T-helper 2 cell (primary cell): Measurements from ENCODE around the gene TNFSF13.
A peak's percentile ranks its signal among the peaks of the same experiment; 100 is the strongest.

ENCODE experiments used
- DNase-seq, 5 experiments: peaks; one replicate each; pipeline versions ENCODE4 v3.0.0 to v3.0.0-alpha.2; 2012 to 2022

TNFSF13 gene

GRCh38 chr17:7552621-7553051 is 5.9 kb upstream of the TNFSF13 start:
- peak in 2 of 5 experiments; percentile 69 to 85 for DNase-seq

DNA sequence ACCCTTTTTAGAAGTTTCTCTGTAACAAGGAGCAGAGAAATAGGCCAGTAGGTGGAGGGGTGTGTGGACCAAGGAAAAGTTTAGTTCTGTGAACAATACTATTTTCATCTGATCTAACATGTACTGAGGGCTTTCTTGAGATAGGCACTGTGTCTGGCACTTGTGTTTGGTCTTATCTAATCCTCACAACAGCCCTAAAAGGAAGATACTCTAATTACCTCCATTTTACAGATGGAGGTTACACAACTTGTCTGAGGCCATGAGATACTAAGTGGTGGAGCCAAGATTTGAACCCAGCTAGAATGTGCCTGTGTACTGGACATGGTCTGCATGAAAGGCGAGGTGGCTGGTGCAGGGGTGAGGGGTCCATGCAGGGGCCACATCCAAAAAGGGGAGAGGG is 5.2 kb upstream of the TNFSF13 start:
- no peak for DNase-seq

- DNase-seq, result no peak
Measured at GRCh38 chr17:7555320-7555948, 3.1 kb upstream of the TNFSF13 start.

GRCh38 chr17:7556627-7557026 is 1.9 kb upstream of the TNFSF13 start:
- DNase-seq, result no peak

GRCh38 chr17:7557147-7557764 is 1.3 kb upstream of the TNFSF13 start:
- no peak for DNase-seq

- no peak for DNase-seq
Measured at GRCh38 chr17:7557775-7558543, 591 bp upstream of the TNFSF13 start.

- no peak for DNase-seq
Measured at GRCh38 chr17:7559320-7560171, 996 bp downstream of the TNFSF13 start.

DNA sequence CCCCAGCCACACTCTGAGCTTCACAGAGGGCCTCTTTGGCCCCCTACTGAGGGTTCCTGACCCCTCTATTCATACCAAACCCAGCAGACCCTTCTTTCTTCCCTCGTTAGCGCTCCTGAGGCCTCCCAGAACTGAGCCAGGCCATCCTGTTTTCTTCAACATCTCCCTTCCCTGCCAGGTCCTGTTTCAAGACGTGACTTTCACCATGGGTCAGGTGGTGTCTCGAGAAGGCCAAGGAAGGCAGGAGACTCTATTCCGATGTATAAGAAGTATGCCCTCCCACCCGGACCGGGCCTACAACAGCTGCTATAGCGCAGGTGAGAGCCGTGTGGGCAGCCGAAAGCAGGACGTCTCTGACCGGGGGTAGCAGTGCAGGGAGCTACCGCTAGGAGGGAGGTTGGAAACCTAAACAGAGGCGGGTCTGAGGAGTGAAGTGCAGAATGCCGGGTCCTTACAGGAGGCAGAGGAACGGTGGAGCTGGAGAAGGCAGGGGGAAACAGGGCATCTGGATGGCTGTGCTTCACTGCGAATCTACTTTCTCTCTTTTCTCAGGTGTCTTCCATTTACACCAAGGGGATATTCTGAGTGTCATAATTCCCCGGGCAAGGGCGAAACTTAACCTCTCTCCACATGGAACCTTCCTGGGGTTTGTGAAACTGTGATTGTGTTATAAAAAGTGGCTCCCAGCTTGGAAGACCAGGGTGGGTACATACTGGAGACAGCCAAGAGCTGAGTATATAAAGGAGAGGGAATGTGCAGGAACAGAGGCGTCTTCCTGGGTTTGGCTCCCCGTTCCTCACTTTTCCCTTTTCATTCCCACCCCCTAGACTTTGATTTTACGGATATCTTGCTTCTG is 1.9 kb downstream of the TNFSF13 start:
- peak in 3 of 5 experiments; percentile 43 to 62 (median 48) for DNase-seq

DNA sequence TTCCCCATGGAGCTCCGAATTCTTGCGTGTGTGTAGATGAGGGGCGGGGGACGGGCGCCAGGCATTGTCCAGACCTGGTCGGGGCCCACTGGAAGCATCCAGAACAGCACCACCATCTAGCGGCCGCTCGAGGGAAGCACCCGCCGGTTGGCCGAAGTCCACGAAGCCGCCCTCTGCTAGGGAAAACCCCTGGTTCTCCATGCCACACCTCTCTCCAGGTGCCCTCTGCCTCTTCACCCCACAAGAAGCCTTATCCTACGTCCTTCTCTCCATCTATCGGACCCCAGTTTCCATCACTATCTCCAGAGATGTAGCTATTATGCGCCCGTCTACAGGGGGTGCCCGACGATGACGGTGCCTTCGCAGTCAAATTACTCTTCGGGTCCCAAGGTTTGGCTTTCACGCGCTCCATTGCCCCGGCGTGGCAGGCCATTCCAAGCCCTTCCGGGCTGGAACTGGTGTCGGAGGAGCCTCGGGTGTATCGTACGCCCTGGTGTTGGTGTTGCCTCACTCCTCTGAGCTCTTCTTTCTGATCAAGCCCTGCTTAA is 2.6 kb downstream of the TNFSF13 start:
- DNase-seq, result peak; percentile 56 to 79 (median 76)

DNA sequence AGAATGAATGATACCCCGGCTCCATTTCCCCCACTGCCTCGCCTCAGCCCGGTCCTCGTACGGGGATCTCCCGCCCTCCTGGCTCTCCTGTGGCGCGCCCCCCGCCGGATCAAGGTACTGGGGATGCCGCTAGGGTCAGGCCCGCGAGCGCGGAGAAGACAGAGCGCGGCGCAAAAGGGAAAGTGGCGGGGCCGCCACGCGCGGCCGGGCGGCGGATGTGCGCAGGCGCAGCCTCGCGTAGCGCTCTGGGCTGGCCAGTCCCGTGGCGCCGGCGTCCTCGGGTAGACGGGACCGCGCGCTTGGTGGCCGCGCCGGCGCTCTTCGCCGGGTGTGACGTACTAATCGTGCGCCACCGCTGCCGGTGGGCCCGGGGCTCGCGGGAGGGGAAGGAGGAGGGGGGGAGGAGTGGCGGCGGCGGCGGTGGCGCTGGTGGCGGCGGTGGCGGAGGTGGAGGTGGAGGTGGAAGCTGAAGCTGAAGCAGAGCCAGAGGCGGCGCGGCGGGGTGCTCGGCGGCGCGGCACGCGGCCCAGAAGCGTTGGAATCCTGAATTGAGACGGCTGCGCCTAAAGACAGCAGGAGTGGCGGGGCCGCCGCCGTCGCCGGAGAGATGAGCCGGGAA is 3.1 kb downstream of the TNFSF13 start, which contains the start of gene SENP3:
SENP3 (plus strand) TSS at position 331 of the 619 bp plus-strand sequence. CDS start 1,158 bp downstream, outside the sequence.
- DNase-seq, result peak; percentile 84 to 94 (median 89)

GRCh38 chr17:7562208-7562605 is 3.7 kb downstream of the TNFSF13 start:
- DNase-seq, result no peak

DNA sequence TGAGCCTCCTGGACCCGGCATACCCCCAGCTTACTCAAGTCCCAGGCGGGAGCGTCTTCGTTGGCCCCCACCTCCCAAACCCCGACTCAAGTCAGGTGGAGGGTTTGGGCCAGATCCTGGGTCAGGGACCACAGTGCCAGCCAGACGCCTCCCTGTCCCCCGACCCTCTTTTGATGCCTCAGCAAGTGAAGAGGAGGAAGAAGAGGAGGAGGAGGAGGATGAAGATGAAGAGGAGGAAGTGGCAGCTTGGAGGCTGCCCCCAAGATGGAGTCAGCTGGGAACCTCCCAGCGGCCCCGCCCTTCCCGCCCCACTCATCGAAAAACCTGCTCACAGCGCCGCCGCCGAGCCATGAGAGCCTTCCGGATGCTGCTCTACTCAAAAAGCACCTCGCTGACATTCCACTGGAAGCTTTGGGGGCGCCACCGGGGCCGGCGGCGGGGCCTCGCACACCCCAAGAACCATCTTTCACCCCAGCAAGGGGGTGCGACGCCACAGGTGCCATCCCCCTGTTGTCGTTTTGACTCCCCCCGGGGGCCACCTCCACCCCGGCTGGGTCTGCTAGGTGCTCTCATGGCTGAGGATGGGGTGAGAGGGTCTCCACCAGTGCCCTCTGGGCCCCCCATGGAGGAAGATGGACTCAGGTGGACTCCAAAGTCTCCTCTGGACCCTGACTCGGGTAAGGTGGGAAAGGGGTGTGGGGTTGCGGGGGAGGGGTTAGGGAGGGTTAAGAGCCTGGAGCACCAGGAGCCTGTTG is 4.7 kb downstream of the TNFSF13 start:
- DNase-seq, result no peak

DNA sequence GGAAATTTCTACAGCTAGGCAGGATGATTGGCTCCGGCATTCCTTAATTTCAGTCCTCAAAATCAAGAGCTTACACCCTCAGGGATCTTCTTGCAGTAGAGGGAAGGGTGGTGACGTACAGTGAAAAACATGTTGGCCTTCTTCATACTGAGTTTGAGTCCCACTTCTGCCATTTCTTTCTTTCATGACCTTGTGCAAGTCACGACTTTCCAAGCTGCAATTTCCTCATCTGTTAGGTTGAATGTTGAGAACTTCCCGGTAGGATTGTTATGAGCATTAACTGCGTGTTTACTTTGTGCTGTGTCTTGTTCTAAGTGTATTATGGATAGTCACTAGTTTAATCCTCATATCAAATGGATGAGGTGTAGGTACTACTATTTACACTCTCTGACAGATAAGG is 11.0 kb downstream of the TNFSF13 start:
- no peak for DNase-seq

DNA sequence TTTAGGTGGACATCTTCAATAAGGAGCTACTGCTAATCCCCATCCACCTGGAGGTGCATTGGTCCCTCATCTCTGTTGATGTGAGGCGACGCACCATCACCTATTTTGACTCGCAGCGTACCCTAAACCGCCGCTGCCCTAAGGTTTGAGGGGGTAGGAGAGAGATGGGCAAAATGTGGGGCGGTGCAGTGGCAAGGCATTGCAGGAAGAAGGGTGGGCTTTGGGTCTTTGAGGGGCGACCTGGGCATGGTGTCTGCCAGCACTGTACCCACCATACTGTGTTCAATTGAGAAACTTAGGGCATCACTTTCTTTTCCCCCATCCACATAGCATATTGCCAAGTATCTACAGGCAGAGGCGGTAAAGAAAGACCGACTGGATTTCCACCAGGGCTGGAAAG is 11.8 kb downstream of the TNFSF13 start:
- DNase-seq, result no peak

GRCh38 chr17:7572338-7572587 is 13.7 kb downstream of the TNFSF13 start:
- peak in 1 of 5 experiments; percentile 99 for DNase-seq

DNA sequence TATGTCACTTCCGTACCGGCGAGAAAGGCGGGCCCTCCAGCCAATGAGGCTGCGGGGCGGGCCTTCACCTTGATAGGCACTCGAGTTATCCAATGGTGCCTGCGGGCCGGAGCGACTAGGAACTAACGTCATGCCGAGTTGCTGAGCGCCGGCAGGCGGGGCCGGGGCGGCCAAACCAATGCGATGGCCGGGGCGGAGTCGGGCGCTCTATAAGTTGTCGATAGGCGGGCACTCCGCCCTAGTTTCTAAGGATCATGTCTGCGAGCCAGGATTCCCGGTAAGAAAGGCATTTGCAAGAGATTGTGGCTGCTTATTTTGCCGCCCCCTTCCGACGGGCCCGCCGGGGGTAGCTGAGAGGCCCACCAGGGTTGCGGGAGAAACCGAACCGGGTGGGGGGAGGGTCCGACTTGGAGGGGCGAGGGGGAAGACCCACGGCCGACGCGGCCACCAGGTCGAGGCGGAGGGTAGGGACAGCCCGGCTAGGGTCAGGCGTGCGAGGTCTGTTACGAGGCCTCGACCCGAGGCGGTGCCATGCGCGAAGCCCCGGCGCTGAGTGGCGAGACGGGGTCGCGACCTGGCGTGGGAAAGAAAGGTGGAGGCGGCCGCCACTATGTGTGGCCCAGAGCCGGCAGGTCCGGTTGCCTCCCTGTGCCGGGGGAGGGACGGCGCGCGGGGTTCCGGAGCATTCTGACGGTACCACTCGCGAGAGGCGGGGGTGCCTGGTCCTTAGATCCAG is 14.2 kb downstream of the TNFSF13 start:
- DNase-seq, result peak in 4 of 5 experiments; percentile 99 to 100 (median 100)

DNA sequence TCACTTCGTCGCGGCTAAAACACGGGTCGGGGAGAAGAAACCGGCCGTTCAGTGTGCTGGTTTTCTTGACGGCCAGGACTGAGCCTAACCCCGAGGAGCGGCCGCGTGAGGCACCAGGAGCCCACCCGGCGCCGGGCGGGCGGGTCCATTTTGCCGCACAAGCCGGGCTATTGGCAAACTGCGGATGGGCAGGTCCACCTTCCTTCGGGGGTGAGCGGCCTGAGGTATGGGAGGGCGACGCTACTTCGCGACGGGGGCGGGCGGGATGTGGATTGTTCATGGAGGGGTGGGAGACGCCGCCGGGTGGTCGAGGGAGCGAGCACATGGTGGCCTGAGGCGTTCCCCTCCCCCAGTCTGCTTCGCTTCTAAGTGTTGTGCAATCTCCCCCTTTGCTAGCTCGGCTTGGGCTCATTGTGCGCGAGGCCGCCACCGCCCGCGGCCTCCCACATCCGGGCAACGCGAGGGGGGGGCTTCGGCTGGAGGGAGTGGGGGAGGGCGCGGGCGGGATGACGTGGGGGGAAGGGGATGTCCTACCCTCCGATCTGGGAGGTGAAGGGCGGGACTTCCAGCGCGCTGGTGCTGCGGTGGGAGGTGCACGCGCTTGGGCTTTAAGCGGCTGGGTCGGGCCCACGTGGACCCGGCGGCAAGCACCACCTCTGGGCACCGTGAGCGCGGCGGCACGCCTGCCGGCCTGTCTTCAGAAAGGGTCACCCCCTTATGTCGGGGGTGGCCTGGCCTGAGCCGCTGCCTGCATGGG is 15.0 kb downstream of the TNFSF13 start:
- peak; percentile 84 to 97 (median 89) for DNase-seq

DNA sequence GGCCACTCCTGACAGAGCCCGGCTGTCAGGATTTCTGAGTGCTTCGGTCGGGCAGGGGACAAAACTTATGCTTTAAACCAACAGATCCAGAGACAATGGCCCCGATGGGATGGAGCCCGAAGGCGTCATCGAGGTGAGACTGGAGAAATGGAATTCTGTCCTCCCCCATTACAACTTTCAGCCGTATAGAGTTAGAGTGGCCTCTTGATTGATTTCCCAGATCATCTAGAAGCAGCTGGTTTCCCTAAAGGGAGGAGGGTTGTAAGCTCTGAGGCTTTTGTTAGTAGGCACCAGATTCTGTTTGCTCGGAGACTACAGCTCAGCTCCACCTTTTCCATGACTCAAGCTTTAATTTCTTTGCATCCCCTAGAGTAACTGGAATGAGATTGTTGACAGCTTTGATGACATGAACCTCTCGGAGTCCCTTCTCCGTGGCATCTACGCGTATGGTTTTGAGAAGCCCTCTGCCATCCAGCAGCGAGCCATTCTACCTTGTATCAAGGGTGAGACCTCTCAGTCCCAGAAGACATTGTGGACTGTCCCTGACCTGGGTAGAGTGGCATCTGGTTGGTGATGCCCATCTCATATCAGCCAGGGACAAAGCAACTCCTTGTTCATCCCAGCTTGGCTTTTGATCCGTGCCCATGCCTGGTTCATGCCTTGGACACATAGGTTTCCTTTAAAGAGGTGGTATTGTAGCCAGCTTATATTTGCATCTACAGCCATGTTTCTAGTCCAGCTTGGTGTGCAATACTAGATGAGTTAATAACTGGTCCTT is 15.8 kb downstream of the TNFSF13 start:
- no peak for DNase-seq
